Prostate gland (tissue), 2 donors: ENCODE measurements around the gene FFAR4. TPM values are rescaled to one million over a fixed set of nuclear protein-coding genes. Genes with fewer than 3 reads are reported as not detected.

Experiments
- DNase-seq: peaks from one replicate; pipeline ENCODE4 v3.0.0-alpha.2; 2019; ENCODE audit warnings: low spot score
- H3K27ac ChIP-seq, 2 donors: fragments of 200-600 bp; sonication (generic); 2 replicates each; pipeline ENCODE4 v1.5.1; 2017 to 2019
- H3K27me3 ChIP-seq: fragments of 200-600 bp; sonication (generic); replicated peaks from 2 replicates; pipeline ENCODE4 v1.5.1; 2019; ENCODE audit not compliant: insufficient read depth
- H3K36me3 ChIP-seq, 2 donors: fragments of 200-600 bp; sonication (generic); 1 replicate in 1 of 2; 2 replicates in 1 of 2; pipeline versions ENCODE4 v1.5.1 to v1.8.1; 2017 to 2019
- H3K4me1 ChIP-seq: fragments of 200-600 bp; sonication (generic); replicated peaks from 2 replicates; pipeline ENCODE4 v1.5.1; 2019
- H3K4me3 ChIP-seq, 2 donors: fragments of 200-600 bp; sonication (generic); 2 replicates each; pipeline ENCODE4 v1.5.1; 2017 to 2019
- H3K9me3 ChIP-seq: fragments of 200-600 bp; sonication (generic); 2 replicates; pipeline ENCODE4 v1.5.1; 2017
- CTCF ChIP-seq, 4 experiments: fragments of 200-600 bp in 2 of 4; fragments of 450-650 bp in 2 of 4; sonication (generic) in 2 of 4; IDR thresholded peaks; 1 replicate in 3 of 4; 2 replicates in 1 of 4; pipeline ENCODE4 v1.5.1; 2016 to 2019; ENCODE audit warnings: antibody characterized with exemption in 4 of 4, mild to moderate bottlenecking in 2 of 4, moderate library complexity in 2 of 4
- POLR2A ChIP-seq: fragments of 450-650 bp; IDR thresholded peaks from one replicate; pipeline ENCODE4 v1.6.1; 2016; ENCODE audit warnings: antibody characterized with exemption, mild to moderate bottlenecking
- POLR2AphosphoS5 ChIP-seq: sonication (generic); formaldehyde crosslinking; IDR thresholded peaks from one replicate; pipeline ENCODE4 v1.6.1; 2017; ENCODE audit warnings: antibody characterized with exemption
- WGBS: methylation state at CpG from one replicate; pipeline ENCODE4 v1.1.5; 2018; 5-methylcytosine and 5-hydroxymethylcytosine counted together
- intact Hi-C: fragments of 100-400 bp; cut with DNase I; formaldehyde crosslinking; loops from one replicate; pipeline ENCODE4 v1.14.2; 2022
- total RNA-seq, 2 donors: library from RNA; depleted of rRNA; stranded (reverse); fragments of >200 nt; gene quantifications; one replicate each; pipeline ENCODE4 v1.1.0, GENCODE V29; 2016

The FFAR4 gene
- total RNA-seq, 2 donors from 2014 or later, result 0.18 TPM; not detected in 1

- no peak overlapping the region for H3K27ac ChIP-seq
- no peaks in the 10 kb centered on the region for H3K9me3 ChIP-seq
- H3K4me3 ChIP-seq, result no peak overlapping the region
- H3K36me3 ChIP-seq, result no peaks in the 10 kb centered on the region
- WGBS, result 78% methylated on average over 15 of the region's 15 CpGs
- intact Hi-C loops, result no loop called here
- H3K27me3 ChIP-seq, result no peaks in the 10 kb centered on the region
- no peak for DNase-seq
- TF ChIP-seq CTCF (IDR thresholded peaks at IDR 0.05) (no peak), POLR2A (no peak), POLR2AphosphoS5 (no peak)
- H3K4me1 ChIP-seq, result no peaks in the 10 kb centered on the region
Measured at GRCh38 chr10:93589648-93590562, 23.4 kb downstream of the FFAR4 start.

DNA sequence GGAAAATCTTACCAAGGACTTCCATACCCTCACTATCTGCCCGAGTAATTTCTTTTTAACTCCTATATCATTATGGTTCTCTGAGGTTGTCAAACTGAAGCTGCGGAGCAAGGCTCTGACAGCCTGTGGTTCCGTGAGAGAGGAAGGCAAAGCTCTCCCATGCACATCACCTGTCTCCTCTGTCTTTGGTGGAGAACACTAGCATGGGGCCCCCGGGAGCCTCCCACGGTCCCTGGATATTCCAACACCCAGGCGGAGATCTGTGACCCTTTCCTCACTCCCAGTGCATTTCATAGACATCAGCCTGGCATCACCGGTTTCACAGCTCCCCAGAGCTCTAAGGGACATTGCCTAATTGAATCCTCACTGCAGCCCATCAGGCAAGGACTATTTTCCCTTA lies 24.2 kb downstream of the FFAR4 start:
- H3K4me3 ChIP-seq, result no peak overlapping the region
- H3K27me3 ChIP-seq, result no peaks in the 10 kb centered on the region
- no peak overlapping the region for H3K27ac ChIP-seq
- H3K4me1 ChIP-seq, result no peaks in the 10 kb centered on the region
- no peaks in the 10 kb centered on the region for H3K9me3 ChIP-seq
- intact Hi-C loops, result no loop called here
- TF ChIP-seq POLR2A (no peak), CTCF (IDR thresholded peaks at IDR 0.05) (no peak), POLR2AphosphoS5 (no peak)
- no peak for DNase-seq
- WGBS, result 92% methylated on average over 7 of the region's 7 CpGs
- no peaks in the 10 kb centered on the region for H3K36me3 ChIP-seq

GRCh38 chr10:93591065-93591808 lies 24.8 kb downstream of the FFAR4 start:
- intact Hi-C loops, result no loop called here

DNA sequence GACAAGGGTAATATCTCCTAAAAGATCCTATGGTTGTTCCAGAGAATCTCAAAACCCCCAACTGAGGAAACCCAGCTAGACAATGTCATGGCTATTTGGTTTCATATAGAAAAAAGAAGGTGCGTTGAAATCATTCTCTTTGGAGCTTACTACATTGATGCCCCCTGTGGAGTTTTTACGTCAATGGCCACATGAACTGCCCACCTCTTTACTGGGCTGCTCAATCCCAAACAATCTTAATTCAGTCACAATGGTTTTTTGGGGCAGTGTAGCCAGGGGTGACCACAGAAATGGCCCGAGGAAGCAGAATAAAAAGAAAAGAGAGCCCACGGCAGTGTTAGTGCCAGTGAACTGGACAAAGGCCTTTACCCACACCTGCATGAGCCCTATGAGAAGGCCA lies 26.8 kb downstream of the FFAR4 start:
- no peaks in the 10 kb centered on the region for H3K9me3 ChIP-seq
- H3K27ac ChIP-seq, result no peak overlapping the region
- 90% methylated on average over 4 of the region's 4 CpGs for WGBS
- no peak overlapping the region for H3K4me3 ChIP-seq
- H3K27me3 ChIP-seq, result no peaks in the 10 kb centered on the region
- H3K36me3 ChIP-seq, result no peaks in the 10 kb centered on the region
- no peak for TF ChIP-seq POLR2A
- TF ChIP-seq POLR2AphosphoS5, result no peak
- no peak for TF ChIP-seq CTCF (IDR thresholded peaks at IDR 0.05)
- DNase-seq, result no peak
- intact Hi-C loops, result no loop called here
- H3K4me1 ChIP-seq, result no peaks in the 10 kb centered on the region

More at GRCh38 chr10:93591065-93591808, 24.8 kb downstream of the FFAR4 start:
- no peaks in the 10 kb centered on the region for H3K36me3 ChIP-seq
- TF ChIP-seq POLR2A, result no peak
- TF ChIP-seq CTCF (IDR thresholded peaks at IDR 0.05), result no peak
- TF ChIP-seq POLR2AphosphoS5, result no peak
- no peaks in the 10 kb centered on the region for H3K4me1 ChIP-seq
- H3K4me3 ChIP-seq, result no peak overlapping the region
- no peaks in the 10 kb centered on the region for H3K27me3 ChIP-seq
- H3K27ac ChIP-seq, result no peak overlapping the region
- WGBS, result 76% methylated on average over 8 of the region's 8 CpGs
- no peaks in the 10 kb centered on the region for H3K9me3 ChIP-seq
- no peak for DNase-seq
